IMR-90 (cell line): Measurements from ENCODE around the gene GNPTG. TPM values are rescaled to one million over a fixed set of nuclear protein-coding genes. Genes with fewer than 3 reads are reported as not detected.

Experiments
- ATAC-seq: fragments of 200-7000 bp; cut with Tn5 transposase; 2 replicates; pipeline ENCODE4 v1.9.1; 2020; ENCODE audit warnings: low read depth, mild to moderate bottlenecking, moderate library complexity
- BruUV-seq: library from RNA; stranded (reverse); fragments of 400-500 nt; replicated peaks from 2 replicates; lab custom pipeline; 2021; lab: Mats Ljungman, UMichigan
- CTCF ChIA-PET: fragments of 300-600 bp; formaldehyde crosslinking; extraction: SDS; loops from one replicate; lab custom pipeline; 2021; ENCODE audit warnings: antibody characterized with exemption; lab: Yijun Ruan, JAX
- POLR2A ChIA-PET: fragments of 300-600 bp; sonication (Branson Sonifier 250); formaldehyde crosslinking; loops from one replicate; lab custom pipeline; 2022; ENCODE audit warnings: antibody characterized with exemption; ENCODE audit not compliant: unreplicated experiment; lab: Charles Lee
- DNase-seq: peaks from one replicate; pipeline ENCODE4 v3.0.0; 2013
- H2AFZ ChIP-seq: replicated peaks from 2 replicates; pipeline ENCODE3; 2013; ENCODE audit warnings: low read length, mild to moderate bottlenecking; ENCODE audit not compliant: poor library complexity
- H2AK5ac ChIP-seq: 2 replicates; pipeline ENCODE4 v1.6.1; 2013; ENCODE audit warnings: low read depth, low read length, inconsistent platforms
- H2AK9ac ChIP-seq: replicated peaks from 2 replicates; pipeline ENCODE3; 2013; ENCODE audit warnings: mild to moderate bottlenecking, low read depth, low read length, moderate library complexity; ENCODE audit not compliant: poor library complexity
- H2BK120ac ChIP-seq: 2 replicates; pipeline ENCODE4 v1.6.1; 2013; ENCODE audit warnings: low read depth, low read length, inconsistent platforms
- H2BK15ac ChIP-seq: 3 replicates; pipeline ENCODE4 v1.6.1; 2013; ENCODE audit warnings: low read depth, low read length, inconsistent platforms
- H2BK20ac ChIP-seq: 2 replicates; pipeline ENCODE4 v1.6.1; 2013; ENCODE audit warnings: low read depth, mild to moderate bottlenecking, inconsistent platforms, low read length, moderate library complexity
- H2BK5ac ChIP-seq: 2 replicates; pipeline ENCODE4 v1.6.1; 2013; ENCODE audit warnings: mild to moderate bottlenecking, low read depth, low read length, inconsistent platforms; ENCODE audit not compliant: poor library complexity, severe bottlenecking
- H3K14ac ChIP-seq: replicated peaks from 2 replicates; pipeline ENCODE4 v1.6.1; 2013; ENCODE audit warnings: low read depth, low read length, inconsistent platforms
- H3K18ac ChIP-seq: 2 replicates; pipeline ENCODE4 v1.6.1; 2013; ENCODE audit warnings: low read depth, low read length, control low read depth
- H3K23ac ChIP-seq: 2 replicates; pipeline ENCODE4 v1.6.1; 2013; ENCODE audit warnings: low read depth, low read length, inconsistent platforms
- H3K27ac ChIP-seq: 2 replicates; pipeline ENCODE4 v1.5.1; 2013; ENCODE audit warnings: mild to moderate bottlenecking, control low read depth, low read length; ENCODE audit not compliant: insufficient read depth
- H3K27me3 ChIP-seq: 2 replicates; pipeline ENCODE4 v1.6.1; 2013; ENCODE audit warnings: low read length; ENCODE audit not compliant: control insufficient read depth, insufficient read depth
- H3K36me3 ChIP-seq: 2 replicates; pipeline ENCODE4 v1.6.1; 2013; ENCODE audit warnings: low read length, mixed read lengths; ENCODE audit not compliant: control insufficient read depth, insufficient read depth
- H3K4ac ChIP-seq: 2 replicates; pipeline ENCODE4 v1.6.1; 2013; ENCODE audit warnings: low read depth, low read length, inconsistent platforms
- H3K4me1 ChIP-seq: 2 replicates; pipeline ENCODE4 v1.6.1; 2013; ENCODE audit warnings: low read length, mixed read lengths; ENCODE audit not compliant: control insufficient read depth, insufficient read depth
- H3K4me2 ChIP-seq: 2 replicates; pipeline ENCODE4 v1.6.1; 2013; ENCODE audit warnings: low read depth, mild to moderate bottlenecking, control low read depth, low read length, moderate library complexity
- H3K4me3 ChIP-seq: 2 replicates; pipeline ENCODE4 v1.5.1; 2013; ENCODE audit warnings: low read depth, mild to moderate bottlenecking, control low read depth, low read length, moderate library complexity; ENCODE audit not compliant: insufficient read depth
- H3K56ac ChIP-seq: 2 replicates; pipeline ENCODE4 v1.6.1; 2013; ENCODE audit warnings: low read length, inconsistent platforms; ENCODE audit not compliant: insufficient read depth; ENCODE audit errors: extremely low read depth
- H3K79me1 ChIP-seq, 2 experiments: 2 replicates each; pipeline ENCODE4 v1.6.1; 2013; ENCODE audit warnings: low read length in 2 of 2, inconsistent platforms in 1 of 2, low read depth in 1 of 2
- H3K9ac ChIP-seq: 2 replicates; pipeline ENCODE4 v1.6.1; 2013; ENCODE audit warnings: low read depth, low read length, control low read depth
- H3K9me1 ChIP-seq: 2 replicates; pipeline ENCODE4 v1.6.1; 2013; ENCODE audit warnings: low read length, inconsistent platforms; ENCODE audit not compliant: insufficient read depth
- H3K9me3 ChIP-seq: 2 replicates; pipeline ENCODE4 v1.6.1; 2013; ENCODE audit warnings: low read length; ENCODE audit not compliant: control insufficient read depth, insufficient read depth
- H4K20me1 ChIP-seq: 2 replicates; pipeline ENCODE4 v1.6.1; 2013; ENCODE audit warnings: low read length, inconsistent platforms; ENCODE audit not compliant: insufficient read depth
- H4K5ac ChIP-seq: 2 replicates; pipeline ENCODE4 v1.6.1; 2013; ENCODE audit warnings: mild to moderate bottlenecking, low read depth, low read length, control low read depth
- H4K8ac ChIP-seq, 2 experiments: 2 replicates each; pipeline ENCODE4 v1.6.1; 2013; ENCODE audit warnings: low read depth in 2 of 2, low read length in 2 of 2, control low read depth in 1 of 2, inconsistent platforms in 1 of 2
- H4K91ac ChIP-seq: 2 replicates; pipeline ENCODE4 v1.6.1; 2013; ENCODE audit warnings: low read depth, low read length, inconsistent platforms; ENCODE audit not compliant: insufficient read depth
- BHLHE40 ChIP-seq: fragments of 150-350 bp; IDR thresholded peaks from 2 replicates; pipeline ENCODE4 v1.6.1; 2016; ENCODE audit warnings: mild to moderate bottlenecking, low read depth, low read length
- CEBPB ChIP-seq: IDR thresholded peaks from 2 replicates; pipeline ENCODE4 v1.6.1; 2012; ENCODE audit warnings: low read depth, low read length, improper control_type of control experiment
- CHD1 ChIP-seq: IDR thresholded peaks from 2 replicates; pipeline ENCODE4 v1.6.1; 2012; ENCODE audit warnings: low read depth, low read length, improper control_type of control experiment
- CTCF ChIP-seq: conservative IDR thresholded peaks from 2 replicates; pipeline ENCODE4 v1.5.1; 2012; ENCODE audit warnings: mild to moderate bottlenecking, low read depth, low read length, improper control_type of control experiment
- ELK1 ChIP-seq: fragments of 150-350 bp; IDR thresholded peaks from 2 replicates; pipeline ENCODE4 v1.6.1; 2016; ENCODE audit warnings: low read depth, mild to moderate bottlenecking, low read length, moderate library complexity, borderline replicate concordance
- FOS ChIP-seq: fragments of 150-350 bp; IDR thresholded peaks from 2 replicates; pipeline ENCODE4 v1.6.1; 2016; ENCODE audit warnings: low read depth, low read length
- MAFK ChIP-seq: IDR thresholded peaks from 2 replicates; pipeline ENCODE4 v1.6.1; 2012; ENCODE audit warnings: low read depth, low read length, improper control_type of control experiment
- MAZ ChIP-seq: IDR thresholded peaks from 2 replicates; pipeline ENCODE4 v1.6.1; 2012; ENCODE audit warnings: low read depth, mild to moderate bottlenecking, low read length, improper control_type of control experiment, moderate library complexity, borderline replicate concordance
- MXI1 ChIP-seq: IDR thresholded peaks from 2 replicates; pipeline ENCODE4 v1.6.1; 2012; ENCODE audit warnings: low read depth, mild to moderate bottlenecking, low read length, moderate library complexity, borderline replicate concordance
- NFE2L2 ChIP-seq: fragments of 150-350 bp; IDR thresholded peaks from 2 replicates; pipeline ENCODE4 v1.6.1; 2016; ENCODE audit warnings: low read depth, mild to moderate bottlenecking, low read length
- POLR2A ChIP-seq: IDR thresholded peaks from 2 replicates; pipeline ENCODE4 v1.6.1; 2012; ENCODE audit warnings: mild to moderate bottlenecking, low read depth, low read length
- RAD21 ChIP-seq: IDR thresholded peaks from 2 replicates; pipeline ENCODE4 v1.6.1; 2012; ENCODE audit warnings: low read length, improper control_type of control experiment
- RCOR1 ChIP-seq: IDR thresholded peaks from 2 replicates; pipeline ENCODE4 v1.6.1; 2012; ENCODE audit warnings: mild to moderate bottlenecking, low read length, improper control_type of control experiment; ENCODE audit not compliant: insufficient replicate concordance
- RFX5 ChIP-seq: IDR thresholded peaks from 2 replicates; pipeline ENCODE4 v1.8.0; 2012; ENCODE audit warnings: low read depth, mild to moderate bottlenecking, low read length, moderate library complexity
- SMC3 ChIP-seq: fragments of 150-350 bp; IDR thresholded peaks from 2 replicates; pipeline ENCODE4 v1.6.1; 2016; ENCODE audit warnings: low read depth, mild to moderate bottlenecking, antibody characterized with exemption, low read length, moderate library complexity
- USF2 ChIP-seq: fragments of 150-350 bp; IDR thresholded peaks from 2 replicates; pipeline ENCODE4 v1.6.1; 2017; ENCODE audit warnings: mild to moderate bottlenecking, antibody characterized with exemption, low read length, low read depth
- WGBS, 2 experiments: methylation state at CpG; one replicate each; pipeline versions ENCODE4 v1.1.5 to v1.1.7; 2013; ENCODE audit warnings: missing lambda C conversion rate in 2 of 2; ENCODE audit not compliant: insufficient read length in 1 of 2; ENCODE audit errors: extremely low coverage in 2 of 2; 5-methylcytosine and 5-hydroxymethylcytosine counted together
- dilution Hi-C: fragments of 300-500 bp; cut with HindIII; formaldehyde crosslinking; loops from one replicate; pipeline ENCODE4 v1.14.3; 2018; ENCODE audit warnings: low sequenced_read_pairs; ENCODE audit not compliant: unreplicated experiment
- in situ Hi-C: fragments of 300-500 bp; cut with MboI; formaldehyde crosslinking; loops from 3 replicates; pipeline ENCODE4 v1.14.3; 2019; ENCODE audit warnings: low sequenced_read_pairs, inconsistent platforms, mixed read lengths
- intact Hi-C: fragments of 100-400 bp; cut with micrococcal nuclease; formaldehyde crosslinking; loops from 2 replicates; pipeline ENCODE4 v1.10.0; 2022
- polyA plus RNA-seq, 3 experiments: library from polyadenylated mRNA; depleted of rRNA; stranded (reverse); fragments of >200 nt; gene quantifications; 2 replicates each; pipeline ENCODE4 v1.2.3, GENCODE V29; 2012; ENCODE audit warnings: low replicate concordance in 1 of 3
- total RNA-seq: library from RNA; depleted of rRNA; stranded (reverse); fragments of >200 nt; gene quantifications from 2 replicates; pipeline ENCODE4 v1.2.3, GENCODE V29; 2012

The GNPTG gene
- total and polyA plus RNA-seq, 2 of the 4 experiments (the other 2 are of a cell fraction) = 14.9 to 70.8 TPM

- Histone ChIP-seq H3K4me1 (peaks cover 9% of the 10 kb centered on the region), H3K79me1 (peaks cover 21 to 51% of the 10 kb centered on the region in 2 experiments), H3K4ac (no peak overlapping the region), H3K4me3 (no peak overlapping the region), H3K14ac (no peak overlapping the region), H3K27me3 (no peaks in the 10 kb centered on the region), H4K20me1 (peaks cover 9% of the 10 kb centered on the region), H4K91ac (no peak overlapping the region), H2AK5ac (no peak overlapping the region), H3K56ac (no peak overlapping the region), H3K9me1 (no peaks in the 10 kb centered on the region), H2AK9ac (peak overlapping the region; percentile 28), H3K4me2 (no peak overlapping the region), H3K23ac (no peak overlapping the region), H2BK120ac (no peak overlapping the region), H3K36me3 (peaks cover 25% of the 10 kb centered on the region), H4K8ac (no peak overlapping the region), H2BK15ac (no peak overlapping the region), H3K9me3 (no peaks in the 10 kb centered on the region), H3K27ac (no peak overlapping the region), H2AFZ (no peak overlapping the region), H3K9ac (no peak overlapping the region), H4K5ac (no peak overlapping the region), H2BK5ac (no peak overlapping the region), H2BK20ac (no peak overlapping the region), H3K18ac (no peak overlapping the region)
- BruUV-seq = no TSS peak
- dilution Hi-C loops = no loop called here
- TF ChIP-seq RFX5 (no peak), SMC3 (no peak), MXI1 (no peak), CEBPB (no peak), MAZ (no peak), ELK1 (no peak), USF2 (no peak), FOS (no peak), RCOR1 (no peak), CTCF (no peak), MAFK (no peak), BHLHE40 (no peak), NFE2L2 (no peak), RAD21 (no peak), POLR2A (no peak), CHD1 (no peak)
- ATAC-seq = no peak
- 91% methylated on average over 9 of the region's 17 CpGs; no CpG with 5 or more reads in 1 of the 2 experiments for WGBS, 2 experiments
- ChIA-PET POLR2A (no interaction called here), CTCF (no interaction called here)
- in situ Hi-C loops = no loop called here
- DNase-seq = no peak
- intact Hi-C loops = no loop called here
Observed at GRCh38 chr16:1349951-1350350, 1.8 kb upstream of the GNPTG start.
